Calu3 (cell line): ENCODE results near the gene CES4A. TPM values are rescaled to one million over a fixed set of nuclear protein-coding genes. Genes with fewer than 3 reads are reported as not detected.

ENCODE experiments used
- BruUV-seq: library from RNA; stranded (reverse); fragments of 400-500 nt; replicated peaks from 2 replicates; lab custom pipeline; 2021; lab: Mats Ljungman, UMichigan
- CTCF ChIA-PET: fragments of 300-600 bp; sonication (Branson Sonifier 250); formaldehyde crosslinking; loops from one replicate; lab custom pipeline; 2022; ENCODE audit warnings: antibody characterized with exemption; lab: Charles Lee
- DNase-seq: peaks from one replicate; pipeline ENCODE4 v3.0.0; 2022
- H3K27ac Mint-ChIP-seq: one replicate; pipeline ENCODE4 v1.8.0; 2022; ENCODE audit warnings: mixed read lengths; ENCODE audit not compliant: unreplicated experiment
- H3K27me3 Mint-ChIP-seq: one replicate; pipeline ENCODE4 v1.8.0; 2022; ENCODE audit warnings: mixed read lengths; ENCODE audit not compliant: unreplicated experiment
- H3K36me3 Mint-ChIP-seq: one replicate; pipeline ENCODE4 v1.8.0; 2022; ENCODE audit warnings: mild to moderate bottlenecking, moderate library complexity, mixed read lengths; ENCODE audit not compliant: insufficient read depth, unreplicated experiment
- H3K4me1 Mint-ChIP-seq: one replicate; pipeline ENCODE4 v1.8.0; 2022; ENCODE audit warnings: mild to moderate bottlenecking, low read depth, mixed read lengths; ENCODE audit not compliant: unreplicated experiment
- H3K4me3 Mint-ChIP-seq: one replicate; pipeline ENCODE4 v1.8.0; 2022; ENCODE audit warnings: mild to moderate bottlenecking, low read depth, moderate library complexity, mixed read lengths; ENCODE audit not compliant: unreplicated experiment
- H3K9me3 Mint-ChIP-seq: one replicate; pipeline ENCODE4 v1.8.0; 2022; ENCODE audit warnings: low read depth, mixed read lengths; ENCODE audit not compliant: unreplicated experiment
- CTCF ChIP-seq: fragments of 200-600 bp; IDR thresholded peaks from one replicate; pipeline ENCODE4 v1.8.0; 2022; ENCODE audit warnings: antibody characterized with exemption; ENCODE audit not compliant: unreplicated experiment
- intact Hi-C: fragments of 100-400 bp; cut with micrococcal nuclease; formaldehyde crosslinking; loops from one replicate; pipeline ENCODE4 v1.10.0; 2022; ENCODE audit not compliant: unreplicated experiment
- total RNA-seq: library from RNA; stranded (reverse); gene quantifications from 2 replicates; pipeline ENCODE4 v1.2.3, GENCODE V29; 2022

Gene CES4A
- total RNA-seq, 1 experiment from 2014 or later: not detected

- BruUV-seq: no TSS peak
- no peak for DNase-seq
- no peak for TF ChIP-seq CTCF
- no peak overlapping the region for H3K27ac Mint-ChIP-seq
- no peaks in the 10 kb centered on the region for H3K9me3 Mint-ChIP-seq
- CTCF ChIA-PET: interaction anchor here (1.1 kb wide), 1 partner anchor 41 kb away, joined by 3 read pairs; no protein-coding TSS in a partner anchor
- H3K27me3 Mint-ChIP-seq: peaks cover 32% of the 10 kb centered on the region
- no peaks in the 10 kb centered on the region for H3K36me3 Mint-ChIP-seq
- no peaks in the 10 kb centered on the region for H3K4me1 Mint-ChIP-seq
- no peak overlapping the region for H3K4me3 Mint-ChIP-seq
- intact Hi-C loops: loop anchor here (1.0 to 5.0 kb wide), 4 partner anchors 41 to 209 kb away; partner anchors contain the start of gene B3GNT9
Observed at GRCh38 chr16:66976746-66977145, 11.6 kb upstream of the CES4A start.

- BruUV-seq: no TSS peak
- CTCF ChIA-PET: no interaction called here
- H3K27ac Mint-ChIP-seq: no peak overlapping the region
Observed at GRCh38 chr16:66977341-66978113, 10.9 kb upstream of the CES4A start.

GRCh38 chr16:66979011-66979717 lies 9.2 kb upstream of the CES4A start:
- no peak for DNase-seq
- intact Hi-C loops: loop anchor here (5.0 kb wide), 2 partner anchors 38 to 173 kb away; partner anchors contain the start of gene B3GNT9
- no TSS peak for BruUV-seq

More at GRCh38 chr16:66977341-66978113, 10.9 kb upstream of the CES4A start:
- H3K27me3 Mint-ChIP-seq: peaks cover 32% of the 10 kb centered on the region
- TF ChIP-seq CTCF: peak; percentile 95
- no peaks in the 10 kb centered on the region for H3K9me3 Mint-ChIP-seq
- H3K4me3 Mint-ChIP-seq: no peak overlapping the region
- H3K4me1 Mint-ChIP-seq: no peaks in the 10 kb centered on the region
- intact Hi-C loops: loop anchor here (1.0 to 5.0 kb wide), 4 partner anchors 40 to 208 kb away; partner anchors contain the start of gene B3GNT9
- no peaks in the 10 kb centered on the region for H3K36me3 Mint-ChIP-seq
- peak; percentile 94 for DNase-seq

More at GRCh38 chr16:66979011-66979717, 9.2 kb upstream of the CES4A start:
- Mint-ChIP-seq H3K4me1 (no peaks in the 10 kb centered on the region), H3K9me3 (no peaks in the 10 kb centered on the region), H3K36me3 (no peaks in the 10 kb centered on the region), H3K27me3 (peaks cover 24% of the 10 kb centered on the region), H3K27ac (no peak overlapping the region), H3K4me3 (no peak overlapping the region)
- no peak for TF ChIP-seq CTCF
- CTCF ChIA-PET: no interaction called here
